H9 (cell line): ENCODE measurements around the gene DCAF5. TPM values are rescaled to one million over a fixed set of nuclear protein-coding genes. Genes with fewer than 3 reads are reported as not detected.

ENCODE experiments used
- DNase-seq: peaks from one replicate; pipeline ENCODE4 v3.0.0-alpha.2; 2017
- H2AFZ ChIP-seq: one replicate; pipeline ENCODE4 v1.6.1; 2013; ENCODE audit warnings: mild to moderate bottlenecking, low read length, control low read depth, moderate library complexity
- H2AK5ac ChIP-seq: 2 replicates; pipeline ENCODE4 v1.6.1; 2013; ENCODE audit warnings: low read length, control low read depth, mixed read lengths; ENCODE audit not compliant: insufficient read length
- H2BK120ac ChIP-seq: one replicate; pipeline ENCODE4 v1.6.1; 2013; ENCODE audit warnings: low read depth, mild to moderate bottlenecking, low read length, control low read depth, inconsistent platforms; ENCODE audit not compliant: poor library complexity, severe bottlenecking
- H2BK12ac ChIP-seq: 2 replicates; pipeline ENCODE4 v1.6.1; 2013; ENCODE audit warnings: low read length, control low read depth, mixed read lengths, low read depth; ENCODE audit not compliant: insufficient read length
- H2BK15ac ChIP-seq: 2 replicates; pipeline ENCODE4 v1.6.1; 2013; ENCODE audit warnings: low read depth, low read length, control low read depth
- H2BK20ac ChIP-seq: one replicate; pipeline ENCODE4 v1.6.1; 2013; ENCODE audit warnings: low read depth, mild to moderate bottlenecking, low read length, control low read depth, inconsistent platforms; ENCODE audit not compliant: poor library complexity, severe bottlenecking
- H2BK5ac ChIP-seq: 2 replicates; pipeline ENCODE4 v1.6.1; 2013; ENCODE audit warnings: low read length, control low read depth, mixed read lengths; ENCODE audit not compliant: insufficient read length
- H3K14ac ChIP-seq: 2 replicates; pipeline ENCODE4 v1.6.1; 2013; ENCODE audit warnings: low read length, control low read depth; ENCODE audit not compliant: insufficient read depth
- H3K18ac ChIP-seq: 2 replicates; pipeline ENCODE4 v1.6.1; 2013; ENCODE audit warnings: low read depth, mild to moderate bottlenecking, mixed read lengths, low read length, control low read depth; ENCODE audit not compliant: insufficient read length
- H3K23ac ChIP-seq: 2 replicates; pipeline ENCODE4 v1.6.1; 2013; ENCODE audit warnings: low read length, control low read depth, mixed read lengths, low read depth; ENCODE audit not compliant: insufficient read length
- H3K23me2 ChIP-seq: 2 replicates; pipeline ENCODE4 v1.6.1; 2013; ENCODE audit warnings: low read depth, mild to moderate bottlenecking, mixed read lengths, low read length, control low read depth; ENCODE audit not compliant: insufficient read length, poor library complexity, severe bottlenecking
- H3K27ac ChIP-seq: 2 replicates; pipeline ENCODE4 v1.5.1; 2013; ENCODE audit warnings: low read length, control low read depth, mixed read lengths, low read depth; ENCODE audit not compliant: insufficient read length
- H3K27me3 ChIP-seq: 2 replicates; pipeline ENCODE4 v1.6.1; 2013; ENCODE audit warnings: low read length, control low read depth, inconsistent platforms; ENCODE audit not compliant: insufficient read depth
- H3K4ac ChIP-seq: 2 replicates; pipeline ENCODE4 v1.6.1; 2013; ENCODE audit warnings: low read depth, mild to moderate bottlenecking, control low read depth, inconsistent platforms, low read length, moderate library complexity
- H3K4me1 ChIP-seq: 2 replicates; pipeline ENCODE4 v1.6.1; 2013; ENCODE audit warnings: low read length, control low read depth, inconsistent platforms; ENCODE audit not compliant: insufficient read depth
- H3K4me2 ChIP-seq: 2 replicates; pipeline ENCODE4 v1.6.1; 2013; ENCODE audit warnings: low read length, control low read depth, mixed read lengths; ENCODE audit not compliant: insufficient read length, insufficient read depth
- H3K56ac ChIP-seq: 2 replicates; pipeline ENCODE4 v1.6.1; 2013; ENCODE audit warnings: low read depth, mild to moderate bottlenecking, mixed read lengths, low read length, control low read depth; ENCODE audit not compliant: insufficient read length
- H3K79me1 ChIP-seq: 2 replicates; pipeline ENCODE4 v1.6.1; 2013; ENCODE audit warnings: low read depth, mild to moderate bottlenecking, moderate library complexity, low read length, control low read depth, inconsistent platforms; ENCODE audit not compliant: insufficient read depth, poor library complexity, severe bottlenecking
- H3K79me2 ChIP-seq: 2 replicates; pipeline ENCODE4 v1.6.1; 2013; ENCODE audit warnings: low read length, control low read depth, inconsistent platforms; ENCODE audit not compliant: insufficient read depth
- H3K9ac ChIP-seq: 2 replicates; pipeline ENCODE4 v1.6.1; 2013; ENCODE audit warnings: low read length, control low read depth, mixed read lengths; ENCODE audit not compliant: insufficient read length; ENCODE audit errors: extremely low read depth
- H3K9me3 ChIP-seq: one replicate; pipeline ENCODE4 v1.6.1; 2013; ENCODE audit warnings: low read depth, low read length, inconsistent platforms; ENCODE audit not compliant: control insufficient read depth
- H3T11ph ChIP-seq: one replicate; pipeline ENCODE4 v1.6.1; 2013; ENCODE audit warnings: mild to moderate bottlenecking, low read length, control low read depth, inconsistent platforms
- H4K20me1 ChIP-seq: one replicate; pipeline ENCODE4 v1.6.1; 2013; ENCODE audit not compliant: control insufficient read depth, insufficient read length, insufficient read depth
- H4K5ac ChIP-seq: 2 replicates; pipeline ENCODE4 v1.6.1; 2013; ENCODE audit warnings: low read depth, mild to moderate bottlenecking, mixed read lengths, low read length, control low read depth; ENCODE audit not compliant: insufficient read length
- H4K8ac ChIP-seq: replicated peaks from 2 replicates; pipeline ENCODE4 v1.6.1; 2013; ENCODE audit warnings: low read length, control low read depth, mixed read lengths, low read depth; ENCODE audit not compliant: insufficient read length
- H4K91ac ChIP-seq: 2 replicates; pipeline ENCODE4 v1.6.1; 2013; ENCODE audit warnings: low read depth, mild to moderate bottlenecking, moderate library complexity, mixed read lengths, low read length, control low read depth; ENCODE audit not compliant: insufficient read length
- H3K27ac Mint-ChIP-seq, 3 experiments: 2 replicates in 2 of 3; 3 replicates in 1 of 3; pipeline ENCODE4 v1.8.0; 2020 to 2021; ENCODE audit warnings: mixed read lengths in 3 of 3, mild to moderate bottlenecking in 1 of 3, moderate library complexity in 1 of 3
- H3K27me3 Mint-ChIP-seq: 2 replicates; pipeline ENCODE4 v1.8.0; 2021; ENCODE audit warnings: low read depth, mild to moderate bottlenecking, moderate library complexity, mixed read lengths
- H3K36me3 Mint-ChIP-seq, 3 experiments: 2 replicates in 2 of 3; 3 replicates in 1 of 3; pipeline ENCODE4 v1.8.0; 2020 to 2021; ENCODE audit warnings: low read depth in 3 of 3, mixed read lengths in 3 of 3; ENCODE audit not compliant: insufficient read depth in 1 of 3
- H3K4me1 Mint-ChIP-seq, 2 experiments: 2 replicates each; pipeline ENCODE4 v1.8.0; 2020; ENCODE audit warnings: mixed read lengths in 2 of 2
- H3K4me3 Mint-ChIP-seq, 2 experiments: 2 replicates in 1 of 2; 3 replicates in 1 of 2; pipeline ENCODE4 v1.8.0; 2020 to 2021; ENCODE audit warnings: mild to moderate bottlenecking in 2 of 2, mixed read lengths in 2 of 2, moderate library complexity in 1 of 2
- H3K9me3 Mint-ChIP-seq, 2 experiments: 2 replicates in 1 of 2; 3 replicates in 1 of 2; pipeline ENCODE4 v1.8.0; 2020; ENCODE audit warnings: mild to moderate bottlenecking in 2 of 2, mixed read lengths in 2 of 2, moderate library complexity in 1 of 2
- CTCF ChIP-seq: fragments of 200-600 bp; sonication (generic); conservative IDR thresholded peaks from 3 replicates; pipeline ENCODE4 v1.8.0; 2021; ENCODE audit warnings: antibody characterized with exemption, mild to moderate bottlenecking
- WGBS: extraction: QIAGEN DNeasy Blood & Tissue Kit; methylation state at CpG from one replicate; pipeline ENCODE4 v1.1.7; 2013; ENCODE audit warnings: missing lambda C conversion rate, low lambda C conversion rate, mixed read lengths; ENCODE audit not compliant: insufficient read length; ENCODE audit errors: extremely low coverage; 5-methylcytosine and 5-hydroxymethylcytosine counted together
- total RNA-seq: library from RNA; stranded (reverse); gene quantifications from 2 replicates; pipeline ENCODE4 v1.2.1, GENCODE V29; 2021

The DCAF5 gene
- total RNA-seq, 1 experiment from 2014 or later = 31.4 TPM

GRCh38 chr14:69137843-69138535 lies 14.9 kb downstream of the DCAF5 start:
- Histone ChIP-seq H3K79me1 (peaks cover 5% of the 10 kb centered on the region), H3K23me2 (no peaks in the 10 kb centered on the region), H3K4ac (no peak overlapping the region), H3K9me3 (no peaks in the 10 kb centered on the region), H3K23ac (no peak overlapping the region), H3K14ac (no peak overlapping the region), H2BK20ac (no peak overlapping the region), H4K20me1 (no peaks in the 10 kb centered on the region), H3K79me2 (no peaks in the 10 kb centered on the region), H3K27ac (no peak overlapping the region), H3K18ac (no peak overlapping the region), H3T11ph (no peak overlapping the region), H4K91ac (no peak overlapping the region), H4K8ac (no peak overlapping the region), H2BK12ac (no peak overlapping the region), H2AFZ (no peak overlapping the region), H4K5ac (no peak overlapping the region), H3K9ac (no peak overlapping the region), H3K56ac (no peak overlapping the region), H2BK120ac (no peak overlapping the region), H2BK15ac (no peak overlapping the region), H2BK5ac (no peak overlapping the region), H3K27me3 (no peaks in the 10 kb centered on the region), H3K4me2 (no peak overlapping the region), H3K4me1 (peaks cover 4% of the 10 kb centered on the region), H2AK5ac (no peak overlapping the region)
- no CpG with 5 or more reads among the region's 2 CpGs for WGBS
- Mint-ChIP-seq H3K27me3 (no peaks in the 10 kb centered on the region; the same call in 1 of the 2 replicates), H3K9me3 (no peaks in the 10 kb centered on the region), H3K4me3 (no peak overlapping the region), H3K4me1 (peaks cover 19 to 23% of the 10 kb centered on the region in 2 experiments), H3K36me3 (no peaks in the 10 kb centered on the region), H3K27ac (peak overlapping the region in 1 of 3 experiments; percentile 92; a peak in 2 of 7 replicates)
- TF ChIP-seq CTCF = no peak
- DNase-seq = no peak
